WTC11 (cell line): ENCODE results near the gene PGAP6. TPM values are rescaled to one million over a fixed set of nuclear protein-coding genes. Genes with fewer than 3 reads are reported as not detected.

Experiments used
- ATAC-seq: fragments of 200-7000 bp; cut with Tn5 transposase; 2 replicates; pipeline ENCODE4 v1.10.0; 2021; ENCODE audit warnings: mild to moderate bottlenecking, moderate library complexity
- CTCF ChIA-PET: fragments of 300-600 bp; sonication (Branson Sonifier 250); formaldehyde crosslinking; loops from one replicate; lab custom pipeline; 2021; ENCODE audit warnings: antibody characterized with exemption; lab: Charles Lee
- POLR2A ChIA-PET: fragments of 350-600 bp; sonication (Branson Sonifier 250); formaldehyde crosslinking; loops from one replicate; lab custom pipeline; 2021; ENCODE audit warnings: antibody characterized with exemption; lab: Charles Lee
- DNase-seq: peaks from one replicate; pipeline ENCODE4 v3.0.0; 2021; ENCODE audit warnings: low spot score
- H3K27ac Mint-ChIP-seq: 2 replicates; pipeline ENCODE4 v1.8.0; 2021; ENCODE audit warnings: mixed read lengths
- H3K27me3 Mint-ChIP-seq: 2 replicates; pipeline ENCODE4 v1.8.0; 2021; ENCODE audit warnings: low read depth, mild to moderate bottlenecking, moderate library complexity, mixed read lengths
- H3K36me3 Mint-ChIP-seq: 2 replicates; pipeline ENCODE4 v1.8.0; 2021; ENCODE audit warnings: mixed read lengths
- H3K4me1 Mint-ChIP-seq: 2 replicates; pipeline ENCODE4 v1.8.0; 2022; ENCODE audit warnings: mixed read lengths
- H3K4me3 Mint-ChIP-seq: 2 replicates; pipeline ENCODE4 v1.8.0; 2021; ENCODE audit warnings: mild to moderate bottlenecking, moderate library complexity, mixed read lengths
- H3K9me3 Mint-ChIP-seq: 2 replicates; pipeline ENCODE4 v1.8.0; 2021; ENCODE audit warnings: mixed read lengths
- CREB1 ChIP-seq: sonication (generic); formaldehyde crosslinking; IDR thresholded peaks from 2 replicates; pipeline ENCODE4 v1.8.0; 2023; ENCODE audit warnings: mild to moderate bottlenecking, missing genetic modification reagents
- ETV6 ChIP-seq: sonication (generic); formaldehyde crosslinking; IDR thresholded peaks from 2 replicates; pipeline ENCODE4 v1.8.1; 2022; ENCODE audit warnings: mild to moderate bottlenecking, missing genetic modification reagents
- GABPB1 ChIP-seq: sonication (generic); formaldehyde crosslinking; IDR thresholded peaks from 2 replicates; pipeline ENCODE4 v1.8.1; 2023; ENCODE audit warnings: mild to moderate bottlenecking, missing genetic modification reagents
- IRF2 ChIP-seq: sonication (generic); formaldehyde crosslinking; IDR thresholded peaks from 2 replicates; pipeline ENCODE4 v1.8.0; 2022; ENCODE audit warnings: low read depth, missing genetic modification reagents, borderline replicate concordance
- JUN ChIP-seq: sonication (generic); formaldehyde crosslinking; IDR thresholded peaks from 2 replicates; pipeline ENCODE4 v1.8.0; 2023; ENCODE audit warnings: mild to moderate bottlenecking, missing genetic modification reagents
- OVOL2 ChIP-seq: fragments of 250-450 bp; sonication (Bioruptor Pico); IDR thresholded peaks from 2 replicates; pipeline ENCODE4 v1.9.0; 2021; ENCODE audit warnings: mild to moderate bottlenecking, borderline replicate concordance
- PRRX2 ChIP-seq: fragments of 250-450 bp; sonication (Bioruptor Pico); IDR thresholded peaks from 2 replicates; pipeline ENCODE4 v1.8.0; 2021; ENCODE audit warnings: mild to moderate bottlenecking
- SMAD4 ChIP-seq: sonication (generic); formaldehyde crosslinking; IDR thresholded peaks from 2 replicates; pipeline ENCODE4 v1.8.0; 2022; ENCODE audit warnings: mild to moderate bottlenecking, missing genetic modification reagents
- TCF7 ChIP-seq: sonication (generic); formaldehyde crosslinking; IDR thresholded peaks from 2 replicates; pipeline ENCODE4 v1.8.0; 2022; ENCODE audit warnings: mild to moderate bottlenecking, low read depth, missing genetic modification reagents, moderate library complexity
- ZNF138 ChIP-seq: sonication (generic); formaldehyde crosslinking; conservative IDR thresholded peaks from 2 replicates; pipeline ENCODE4 v1.8.1; 2022; ENCODE audit warnings: mild to moderate bottlenecking, moderate library complexity, missing genetic modification reagents
- total RNA-seq: library from RNA; stranded (reverse); gene quantifications from 3 replicates; pipeline ENCODE4 v1.2.3, GENCODE V29; 2021
- TF ChIP-seq, protein P1 (sequence below): sonication (generic); formaldehyde crosslinking; IDR thresholded peaks from 2 replicates; pipeline ENCODE4 v1.8.0; 2022; ENCODE audit warnings: missing genetic modification reagents
- TF ChIP-seq, protein P2 (sequence below): sonication (generic); formaldehyde crosslinking; IDR thresholded peaks from 2 replicates; pipeline ENCODE4 v1.8.0; 2023; ENCODE audit warnings: missing genetic modification reagents
- TF ChIP-seq, protein P3 (sequence below): fragments of 250-450 bp; sonication (Bioruptor Pico); IDR thresholded peaks from 2 replicates; pipeline ENCODE4 v1.8.0; 2021; ENCODE audit warnings: mild to moderate bottlenecking
- TF ChIP-seq, protein P4 (sequence below): sonication (generic); formaldehyde crosslinking; IDR thresholded peaks from 2 replicates; pipeline ENCODE4 v1.8.0; 2022; ENCODE audit warnings: mild to moderate bottlenecking, missing genetic modification reagents
- TF ChIP-seq, protein P5 (sequence below): sonication (generic); formaldehyde crosslinking; IDR thresholded peaks from 2 replicates; pipeline ENCODE4 v1.8.1; 2023; ENCODE audit warnings: mild to moderate bottlenecking, missing genetic modification reagents, moderate library complexity
- TF ChIP-seq, protein P6 (sequence below): sonication (generic); formaldehyde crosslinking; IDR thresholded peaks from 2 replicates; pipeline ENCODE4 v1.8.0; 2022; ENCODE audit warnings: mild to moderate bottlenecking, missing genetic modification reagents

Gene PGAP6
- total RNA-seq, 1 experiment from 2014 or later: 108 TPM

DNA sequence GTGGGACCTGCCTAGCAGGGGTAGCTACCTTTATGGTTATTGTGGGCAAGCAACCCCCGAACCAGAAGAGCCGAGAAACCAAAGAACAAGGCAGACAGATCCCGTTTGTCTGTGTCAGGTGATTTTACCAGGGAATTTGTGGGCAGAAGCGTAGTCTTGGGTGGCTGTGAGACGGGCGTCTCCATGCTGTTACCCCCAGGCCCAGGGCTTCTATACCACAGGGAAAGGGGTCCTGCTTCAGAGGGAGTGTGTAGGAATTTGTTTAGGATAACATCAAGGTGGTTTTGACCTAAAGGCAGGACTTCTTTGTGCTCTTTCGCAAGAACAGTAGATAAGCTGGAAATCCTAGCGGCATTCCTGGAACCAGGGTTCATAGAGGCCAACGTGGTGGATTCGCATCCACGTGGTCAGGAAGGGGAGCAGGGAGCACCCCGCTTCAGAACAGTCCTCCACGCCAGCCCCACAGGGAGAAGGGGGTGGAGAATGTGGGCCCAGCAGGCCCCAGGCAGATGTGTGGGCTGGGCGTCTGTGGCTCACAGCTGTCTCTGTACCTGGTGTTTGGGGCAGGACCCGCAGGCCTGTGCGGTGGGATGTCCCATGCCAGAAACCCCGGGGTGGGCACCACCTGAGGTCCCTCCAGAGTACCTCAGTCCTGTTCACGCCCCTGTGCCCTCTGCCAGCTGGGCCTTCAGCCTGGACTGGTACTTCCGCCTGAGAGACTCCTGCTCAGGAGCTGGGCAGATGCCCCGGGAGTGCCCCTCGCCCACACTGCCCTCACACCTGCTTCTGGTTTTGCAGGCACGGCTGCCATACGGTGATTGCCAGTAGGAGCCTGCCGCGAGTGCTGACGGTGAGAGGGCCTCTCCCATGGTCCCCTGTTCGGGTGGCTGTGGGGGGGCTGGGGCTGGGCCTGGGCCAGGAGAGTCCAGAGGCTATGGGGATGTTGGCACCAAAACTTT lies 24.0 kb upstream of the PGAP6 start:
- H3K27me3 Mint-ChIP-seq: no peaks in the 10 kb centered on the region
- no peaks in the 10 kb centered on the region for H3K9me3 Mint-ChIP-seq
- no peak for DNase-seq
- TF ChIP-seq ETV6 (CRISPR knock-in tag) (no peak), GABPB1 (CRISPR knock-in tag) (peak; percentile 83)
- no peak overlapping the region for H3K4me3 Mint-ChIP-seq
- no peak for ATAC-seq
- no peak overlapping the region for H3K27ac Mint-ChIP-seq
- H3K4me1 Mint-ChIP-seq: no peaks in the 10 kb centered on the region
- H3K36me3 Mint-ChIP-seq: peaks cover 5% of the 10 kb centered on the region; the same call in 1 of the 2 replicates
- CTCF ChIA-PET: interaction anchor here (1.1 to 1.3 kb wide), 2 partner anchors 8 to 177 kb away, joined by 3 read pairs; no protein-coding TSS in a partner anchor
- POLR2A ChIA-PET: no interaction called here

DNA sequence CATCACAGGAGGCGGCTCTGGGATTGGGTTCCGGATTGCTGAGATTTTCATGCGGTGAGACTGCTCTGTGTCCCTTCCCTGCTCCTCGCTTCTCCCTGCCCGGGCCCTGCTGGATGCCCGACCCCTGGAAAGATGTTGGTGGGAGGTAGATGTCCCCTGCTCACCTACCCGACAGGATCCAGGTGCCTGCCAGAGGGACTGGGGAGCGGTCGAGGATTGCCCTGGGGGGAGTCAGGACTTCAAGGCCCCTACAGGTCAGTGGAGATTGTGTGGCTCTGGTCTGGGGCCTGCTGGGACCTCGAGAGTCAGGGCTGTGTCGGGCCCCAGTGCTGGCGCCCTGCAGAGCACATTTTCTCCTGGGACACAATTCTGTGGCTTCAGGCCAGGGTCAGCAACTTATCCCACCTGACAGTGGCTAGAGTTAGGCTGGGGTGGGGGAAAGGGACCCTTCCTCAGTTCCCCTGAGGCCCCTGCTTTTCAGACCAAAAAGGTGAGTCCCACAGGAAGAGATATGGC lies 23.3 kb upstream of the PGAP6 start:
- Mint-ChIP-seq H3K27ac (peak overlapping the region; percentile 15; the same call in 1 of the 2 replicates), H3K4me1 (peaks cover 7% of the 10 kb centered on the region), H3K4me3 (no peak overlapping the region), H3K36me3 (peaks cover 9% of the 10 kb centered on the region; the same call in 1 of the 2 replicates), H3K27me3 (no peaks in the 10 kb centered on the region), H3K9me3 (no peaks in the 10 kb centered on the region)
- POLR2A ChIA-PET: no interaction called here
- ATAC-seq (no peak), DNase-seq (no peak)
- CTCF ChIA-PET: no interaction called here
- TF ChIP-seq, protein P1, sequence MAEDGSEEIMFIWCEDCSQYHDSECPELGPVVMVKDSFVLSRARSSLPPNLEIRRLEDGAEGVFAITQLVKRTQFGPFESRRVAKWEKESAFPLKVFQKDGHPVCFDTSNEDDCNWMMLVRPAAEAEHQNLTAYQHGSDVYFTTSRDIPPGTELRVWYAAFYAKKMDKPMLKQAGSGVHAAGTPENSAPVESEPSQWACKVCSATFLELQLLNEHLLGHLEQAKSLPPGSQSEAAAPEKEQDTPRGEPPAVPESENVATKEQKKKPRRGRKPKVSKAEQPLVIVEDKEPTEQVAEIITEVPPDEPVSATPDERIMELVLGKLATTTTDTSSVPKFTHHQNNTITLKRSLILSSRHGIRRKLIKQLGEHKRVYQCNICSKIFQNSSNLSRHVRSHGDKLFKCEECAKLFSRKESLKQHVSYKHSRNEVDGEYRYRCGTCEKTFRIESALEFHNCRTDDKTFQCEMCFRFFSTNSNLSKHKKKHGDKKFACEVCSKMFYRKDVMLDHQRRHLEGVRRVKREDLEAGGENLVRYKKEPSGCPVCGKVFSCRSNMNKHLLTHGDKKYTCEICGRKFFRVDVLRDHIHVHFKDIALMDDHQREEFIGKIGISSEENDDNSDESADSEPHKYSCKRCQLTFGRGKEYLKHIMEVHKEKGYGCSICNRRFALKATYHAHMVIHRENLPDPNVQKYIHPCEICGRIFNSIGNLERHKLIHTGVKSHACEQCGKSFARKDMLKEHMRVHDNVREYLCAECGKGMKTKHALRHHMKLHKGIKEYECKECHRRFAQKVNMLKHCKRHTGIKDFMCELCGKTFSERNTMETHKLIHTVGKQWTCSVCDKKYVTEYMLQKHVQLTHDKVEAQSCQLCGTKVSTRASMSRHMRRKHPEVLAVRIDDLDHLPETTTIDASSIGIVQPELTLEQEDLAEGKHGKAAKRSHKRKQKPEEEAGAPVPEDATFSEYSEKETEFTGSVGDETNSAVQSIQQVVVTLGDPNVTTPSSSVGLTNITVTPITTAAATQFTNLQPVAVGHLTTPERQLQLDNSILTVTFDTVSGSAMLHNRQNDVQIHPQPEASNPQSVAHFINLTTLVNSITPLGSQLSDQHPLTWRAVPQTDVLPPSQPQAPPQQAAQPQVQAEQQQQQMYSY (CRISPR knock-in tag): no peak
- TF ChIP-seq PRRX2 (CRISPR knock-in tag): no peak

DNA sequence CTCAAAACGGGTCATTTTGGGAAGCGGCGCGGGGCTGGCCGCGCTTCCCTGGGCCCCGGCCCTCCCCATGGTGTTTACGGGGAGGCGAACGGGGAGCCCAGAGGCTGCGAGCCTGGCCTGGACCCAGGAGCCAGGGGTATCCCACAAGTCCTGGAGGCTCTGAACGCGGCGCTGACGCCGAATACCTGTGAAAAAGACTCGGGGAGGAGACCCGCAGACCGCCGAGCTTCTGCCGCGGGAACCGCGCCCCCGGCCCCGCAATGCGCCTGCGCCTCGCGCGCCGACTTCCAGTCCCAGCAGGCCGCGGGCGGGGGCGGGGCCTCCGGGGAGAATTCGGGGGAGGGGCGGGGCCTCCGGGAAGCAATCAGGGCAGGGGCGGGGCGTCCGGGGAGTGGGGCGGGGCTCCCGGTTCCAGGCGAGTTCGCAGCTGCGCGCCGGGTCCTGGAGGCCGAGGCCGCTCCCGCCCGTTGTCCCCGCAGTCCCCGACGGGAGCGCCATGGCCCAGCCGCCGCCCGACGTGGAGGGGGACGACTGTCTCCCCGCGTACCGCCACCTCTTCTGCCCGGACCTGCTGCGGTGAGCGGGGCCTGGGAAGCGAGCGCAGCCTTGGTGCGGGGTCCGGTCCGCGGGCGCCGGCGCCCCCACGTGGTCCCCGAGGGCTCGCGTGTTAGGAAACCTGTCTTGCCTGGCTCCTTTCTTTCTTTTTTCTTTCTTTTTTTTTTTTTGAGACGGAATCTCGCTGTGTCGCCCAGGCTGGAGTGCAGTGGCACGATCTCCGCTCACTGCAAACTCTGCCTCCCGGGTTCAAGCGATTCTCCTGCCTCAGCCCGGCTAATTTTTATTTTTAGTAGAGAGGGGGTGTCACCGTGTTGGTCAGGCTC lies 19.9 kb upstream of the PGAP6 start, which contains the start of gene DECR2:
TSS of gene DECR2 (plus strand) at position 418 of the 881 bp plus-strand sequence. CDS start at position 497, 79 bp downstream.
- peak; percentile 96 for DNase-seq
- H3K36me3 Mint-ChIP-seq: peaks cover 5% of the 10 kb centered on the region; the same call in 1 of the 2 replicates
- ChIA-PET CTCF (interaction anchor here (0.6 to 1.9 kb wide), 17 partner anchors 10 to 295 kb away, joined by 3 to 13 read pairs (median 4); no protein-coding TSS in a partner anchor), POLR2A (interaction anchor here (0.5 to 1.0 kb wide), 5 partner anchors 18 to 119 kb away, joined by 3 to 8 read pairs (median 3); no protein-coding TSS in a partner anchor)
- no peaks in the 10 kb centered on the region for H3K9me3 Mint-ChIP-seq
- H3K27me3 Mint-ChIP-seq: peaks cover under 1% of the 10 kb centered on the region; the same call in 1 of the 2 replicates
- H3K4me3 Mint-ChIP-seq: peak within 1 kb of the TSS; percentile 86
- peaks cover 18% of the 10 kb centered on the region for H3K4me1 Mint-ChIP-seq
- peak; percentile 71 for ATAC-seq
- peak within 1 kb of the TSS; percentile 92 for H3K27ac Mint-ChIP-seq
- TF ChIP-seq, protein P2, sequence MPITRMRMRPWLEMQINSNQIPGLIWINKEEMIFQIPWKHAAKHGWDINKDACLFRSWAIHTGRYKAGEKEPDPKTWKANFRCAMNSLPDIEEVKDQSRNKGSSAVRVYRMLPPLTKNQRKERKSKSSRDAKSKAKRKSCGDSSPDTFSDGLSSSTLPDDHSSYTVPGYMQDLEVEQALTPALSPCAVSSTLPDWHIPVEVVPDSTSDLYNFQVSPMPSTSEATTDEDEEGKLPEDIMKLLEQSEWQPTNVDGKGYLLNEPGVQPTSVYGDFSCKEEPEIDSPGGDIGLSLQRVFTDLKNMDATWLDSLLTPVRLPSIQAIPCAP (CRISPR knock-in tag): no peak
- TF ChIP-seq CREB1 (CRISPR knock-in tag) (no peak), IRF2 (CRISPR knock-in tag) (no peak), JUN (CRISPR knock-in tag) (no peak), OVOL2 (CRISPR knock-in tag) (no peak), SMAD4 (CRISPR knock-in tag) (no peak), ZNF138 (CRISPR knock-in tag) (0 out of 2 replicates have a peak, but pooled peaks have one; percentile 47), TCF7 (CRISPR knock-in tag) (no peak)
- TF ChIP-seq, protein P3, sequence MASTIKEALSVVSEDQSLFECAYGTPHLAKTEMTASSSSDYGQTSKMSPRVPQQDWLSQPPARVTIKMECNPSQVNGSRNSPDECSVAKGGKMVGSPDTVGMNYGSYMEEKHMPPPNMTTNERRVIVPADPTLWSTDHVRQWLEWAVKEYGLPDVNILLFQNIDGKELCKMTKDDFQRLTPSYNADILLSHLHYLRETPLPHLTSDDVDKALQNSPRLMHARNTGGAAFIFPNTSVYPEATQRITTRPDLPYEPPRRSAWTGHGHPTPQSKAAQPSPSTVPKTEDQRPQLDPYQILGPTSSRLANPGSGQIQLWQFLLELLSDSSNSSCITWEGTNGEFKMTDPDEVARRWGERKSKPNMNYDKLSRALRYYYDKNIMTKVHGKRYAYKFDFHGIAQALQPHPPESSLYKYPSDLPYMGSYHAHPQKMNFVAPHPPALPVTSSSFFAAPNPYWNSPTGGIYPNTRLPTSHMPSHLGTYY (CRISPR knock-in tag): peak; percentile 82
- TF ChIP-seq, protein P4, sequence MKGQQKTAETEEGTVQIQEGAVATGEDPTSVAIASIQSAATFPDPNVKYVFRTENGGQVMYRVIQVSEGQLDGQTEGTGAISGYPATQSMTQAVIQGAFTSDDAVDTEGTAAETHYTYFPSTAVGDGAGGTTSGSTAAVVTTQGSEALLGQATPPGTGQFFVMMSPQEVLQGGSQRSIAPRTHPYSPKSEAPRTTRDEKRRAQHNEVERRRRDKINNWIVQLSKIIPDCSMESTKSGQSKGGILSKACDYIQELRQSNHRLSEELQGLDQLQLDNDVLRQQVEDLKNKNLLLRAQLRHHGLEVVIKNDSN (CRISPR knock-in tag): 0 out of 2 replicates have a peak, but pooled peaks have one; percentile 18
- TF ChIP-seq, protein P5, sequence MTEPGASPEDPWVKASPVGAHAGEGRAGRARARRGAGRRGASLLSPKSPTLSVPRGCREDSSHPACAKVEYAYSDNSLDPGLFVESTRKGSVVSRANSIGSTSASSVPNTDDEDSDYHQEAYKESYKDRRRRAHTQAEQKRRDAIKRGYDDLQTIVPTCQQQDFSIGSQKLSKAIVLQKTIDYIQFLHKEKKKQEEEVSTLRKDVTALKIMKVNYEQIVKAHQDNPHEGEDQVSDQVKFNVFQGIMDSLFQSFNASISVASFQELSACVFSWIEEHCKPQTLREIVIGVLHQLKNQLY (CRISPR knock-in tag): no peak
- TF ChIP-seq, protein P6, sequence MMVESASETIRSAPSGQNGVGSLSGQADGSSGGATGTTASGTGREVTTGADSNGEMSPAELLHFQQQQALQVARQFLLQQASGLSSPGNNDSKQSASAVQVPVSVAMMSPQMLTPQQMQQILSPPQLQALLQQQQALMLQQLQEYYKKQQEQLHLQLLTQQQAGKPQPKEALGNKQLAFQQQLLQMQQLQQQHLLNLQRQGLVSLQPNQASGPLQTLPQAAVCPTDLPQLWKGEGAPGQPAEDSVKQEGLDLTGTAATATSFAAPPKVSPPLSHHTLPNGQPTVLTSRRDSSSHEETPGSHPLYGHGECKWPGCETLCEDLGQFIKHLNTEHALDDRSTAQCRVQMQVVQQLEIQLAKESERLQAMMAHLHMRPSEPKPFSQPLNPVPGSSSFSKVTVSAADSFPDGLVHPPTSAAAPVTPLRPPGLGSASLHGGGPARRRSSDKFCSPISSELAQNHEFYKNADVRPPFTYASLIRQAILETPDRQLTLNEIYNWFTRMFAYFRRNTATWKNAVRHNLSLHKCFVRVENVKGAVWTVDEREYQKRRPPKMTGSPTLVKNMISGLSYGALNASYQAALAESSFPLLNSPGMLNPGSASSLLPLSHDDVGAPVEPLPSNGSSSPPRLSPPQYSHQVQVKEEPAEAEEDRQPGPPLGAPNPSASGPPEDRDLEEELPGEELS (CRISPR knock-in tag): no peak
